ENCODE data around the gene APRT. TPM values are rescaled to one million over a fixed set of nuclear protein-coding genes. Genes with fewer than 3 reads are reported as not detected.

APRT gene
- total RNA-seq, 2 donors from 2014 or later = 200 to 230 TPM

DNA sequence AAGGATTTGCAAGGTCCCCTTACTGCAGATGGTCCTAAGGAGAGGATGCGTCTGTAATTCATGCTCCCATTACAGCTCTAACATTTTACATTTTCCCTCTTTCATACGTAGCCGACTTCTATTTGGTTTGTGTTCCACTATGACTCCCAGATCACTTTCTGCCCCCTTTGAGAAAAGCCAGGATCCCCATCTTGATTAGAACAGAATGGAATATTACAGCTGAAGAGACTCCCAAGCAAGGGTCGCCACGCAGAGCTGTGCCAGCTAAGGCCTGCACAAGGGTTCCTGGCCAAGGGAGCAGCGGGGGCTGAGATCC, 11.5 kb downstream of the APRT start:
- Mint-ChIP-seq H3K4me3 (no peak overlapping the region), H3K4me1 (no peaks in the 10 kb centered on the region), H3K36me3 (ENCODE audit: low read depth) (peaks cover 3% of the 10 kb centered on the region), H3K9me3 (no peaks in the 10 kb centered on the region), H3K27me3 (ENCODE audit: insufficient read depth) (peaks cover 3% of the 10 kb centered on the region), H3K27ac (no peak overlapping the region)
- no peaks in the 10 kb centered on the region for H3K36me3 ChIP-seq (ENCODE audit: control insufficient read depth, insufficient read depth, low read length)
- no peaks in the 10 kb centered on the region for H3K9me3 ChIP-seq (ENCODE audit: control insufficient read depth, low read length)
- TF ChIP-seq, protein P1, sequence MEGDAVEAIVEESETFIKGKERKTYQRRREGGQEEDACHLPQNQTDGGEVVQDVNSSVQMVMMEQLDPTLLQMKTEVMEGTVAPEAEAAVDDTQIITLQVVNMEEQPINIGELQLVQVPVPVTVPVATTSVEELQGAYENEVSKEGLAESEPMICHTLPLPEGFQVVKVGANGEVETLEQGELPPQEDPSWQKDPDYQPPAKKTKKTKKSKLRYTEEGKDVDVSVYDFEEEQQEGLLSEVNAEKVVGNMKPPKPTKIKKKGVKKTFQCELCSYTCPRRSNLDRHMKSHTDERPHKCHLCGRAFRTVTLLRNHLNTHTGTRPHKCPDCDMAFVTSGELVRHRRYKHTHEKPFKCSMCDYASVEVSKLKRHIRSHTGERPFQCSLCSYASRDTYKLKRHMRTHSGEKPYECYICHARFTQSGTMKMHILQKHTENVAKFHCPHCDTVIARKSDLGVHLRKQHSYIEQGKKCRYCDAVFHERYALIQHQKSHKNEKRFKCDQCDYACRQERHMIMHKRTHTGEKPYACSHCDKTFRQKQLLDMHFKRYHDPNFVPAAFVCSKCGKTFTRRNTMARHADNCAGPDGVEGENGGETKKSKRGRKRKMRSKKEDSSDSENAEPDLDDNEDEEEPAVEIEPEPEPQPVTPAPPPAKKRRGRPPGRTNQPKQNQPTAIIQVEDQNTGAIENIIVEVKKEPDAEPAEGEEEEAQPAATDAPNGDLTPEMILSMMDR (conservative IDR thresholded peaks at IDR 0.05) = no peak
- no peak overlapping the region for H3K9ac ChIP-seq (ENCODE audit: extremely low read depth, low read length, poor library complexity, severe bottlenecking)
- peaks cover under 1% of the 10 kb centered on the region for H3K4me1 ChIP-seq (ENCODE audit: control insufficient read depth, insufficient read depth, low read length)
- H3K27me3 ChIP-seq (ENCODE audit: control insufficient read depth, insufficient read depth, low read length, poor library complexity, severe bottlenecking) = no peaks in the 10 kb centered on the region
- no peak overlapping the region for H3K27ac ChIP-seq (ENCODE audit: low read depth, low read length)
- WGBS, 2 experiments (ENCODE audit: insufficient coverage in 1 of 2, insufficient read length in 1 of 2) = 86 to 92% methylated on average over 4 to 6 of the region's 6 CpGs
- DNase-seq = no peak
- H3K4me3 ChIP-seq (ENCODE audit: low read length) = no peak overlapping the region

DNA sequence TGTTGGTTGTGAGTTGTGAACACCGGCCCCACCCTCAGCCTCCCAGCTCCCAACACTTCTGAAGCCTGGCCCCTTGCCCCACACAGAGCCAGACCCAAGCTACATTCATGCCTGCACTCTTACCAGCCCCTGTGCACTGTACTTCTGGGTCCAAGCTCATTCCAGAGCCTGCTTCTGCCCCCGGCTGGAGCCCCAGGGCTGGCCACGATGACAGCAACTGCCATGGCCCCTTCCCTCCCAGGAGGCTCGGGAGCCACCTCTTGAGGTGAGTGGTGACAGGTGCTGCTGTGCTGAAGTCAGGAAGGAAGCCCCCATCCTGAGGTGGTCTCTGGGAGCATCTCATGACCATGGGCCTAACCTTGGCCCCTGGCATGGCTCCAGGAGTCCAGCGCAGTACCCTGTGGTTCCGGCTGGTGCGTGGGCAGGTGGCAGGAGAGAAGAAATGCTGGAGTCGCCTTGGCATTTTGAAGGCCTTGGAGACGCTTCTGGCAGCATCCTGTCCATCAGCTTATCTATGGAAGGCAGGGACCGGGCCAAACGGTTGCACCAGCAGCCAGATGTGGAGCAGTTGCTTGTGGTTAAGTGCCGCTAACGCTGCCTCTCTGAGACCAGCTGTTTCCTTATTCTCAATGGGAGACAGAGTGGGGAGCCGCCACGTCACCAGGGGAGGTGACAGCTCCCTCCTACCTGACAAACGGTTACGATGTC, 12.0 kb downstream of the APRT start:
- no peak overlapping the region for H3K27ac ChIP-seq (ENCODE audit: low read depth, low read length)
- peaks cover 3% of the 10 kb centered on the region for H3K27me3 Mint-ChIP-seq (ENCODE audit: insufficient read depth)
- TF ChIP-seq, protein P1 (conservative IDR thresholded peaks at IDR 0.05) = no peak
- H3K27ac Mint-ChIP-seq = no peak overlapping the region
- no peaks in the 10 kb centered on the region for H3K27me3 ChIP-seq (ENCODE audit: control insufficient read depth, insufficient read depth, low read length, poor library complexity, severe bottlenecking)
- WGBS, 2 experiments (ENCODE audit: insufficient coverage in 1 of 2, insufficient read length in 1 of 2) = 87 to 91% methylated on average over 14 to 17 of the region's 17 CpGs
- H3K4me1 ChIP-seq (ENCODE audit: control insufficient read depth, insufficient read depth, low read length) = no peaks in the 10 kb centered on the region
- H3K36me3 ChIP-seq (ENCODE audit: control insufficient read depth, insufficient read depth, low read length) = no peaks in the 10 kb centered on the region
- H3K36me3 Mint-ChIP-seq (ENCODE audit: low read depth) = peaks cover 3% of the 10 kb centered on the region
- no peaks in the 10 kb centered on the region for H3K9me3 ChIP-seq (ENCODE audit: control insufficient read depth, low read length)
- no peaks in the 10 kb centered on the region for H3K4me1 Mint-ChIP-seq
- no peak overlapping the region for H3K4me3 Mint-ChIP-seq
- no peak overlapping the region for H3K9ac ChIP-seq (ENCODE audit: extremely low read depth, low read length, poor library complexity, severe bottlenecking)
- H3K4me3 ChIP-seq (ENCODE audit: low read length) = no peak overlapping the region
- no peak for DNase-seq
- H3K9me3 Mint-ChIP-seq = no peaks in the 10 kb centered on the region

DNA sequence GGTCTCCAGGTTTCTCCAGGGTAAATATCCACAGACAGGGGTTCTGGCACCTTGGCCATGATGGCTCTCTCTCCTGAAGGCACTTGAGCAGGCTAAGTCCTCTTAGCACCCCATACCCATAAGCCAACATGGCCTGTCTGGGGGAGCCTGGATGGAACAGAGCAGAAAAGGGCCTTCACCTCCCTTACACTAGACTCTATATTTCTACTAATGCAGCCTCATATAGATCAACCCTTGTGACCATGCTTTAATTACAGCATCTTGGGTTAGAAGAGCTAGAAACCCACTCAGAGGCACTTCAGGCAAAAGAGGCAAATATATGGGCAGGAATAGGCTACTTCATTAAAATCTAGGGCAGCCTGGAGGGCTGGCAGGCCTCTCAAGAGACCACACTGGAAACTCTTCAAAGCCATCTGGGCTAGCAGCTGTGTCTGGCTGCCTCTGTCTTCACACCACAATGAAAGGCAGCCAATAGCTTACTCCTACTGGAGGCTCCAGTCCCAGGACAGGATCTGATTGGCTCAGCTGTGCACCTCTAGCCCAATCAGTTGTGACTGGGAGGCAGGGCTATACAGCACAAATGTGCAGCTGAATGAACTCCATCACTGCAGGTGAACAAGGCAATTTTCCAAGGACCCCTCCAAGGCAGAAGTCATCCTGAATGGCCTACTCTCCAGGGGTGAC, 12.8 kb downstream of the APRT start:
- Histone ChIP-seq H3K27me3 (ENCODE audit: control insufficient read depth, insufficient read depth, low read length, poor library complexity, severe bottlenecking) (no peaks in the 10 kb centered on the region), H3K27ac (ENCODE audit: low read depth, low read length) (no peak overlapping the region), H3K9ac (ENCODE audit: extremely low read depth, low read length, poor library complexity, severe bottlenecking) (no peak overlapping the region), H3K36me3 (ENCODE audit: control insufficient read depth, insufficient read depth, low read length) (no peaks in the 10 kb centered on the region), H3K4me3 (ENCODE audit: low read length) (no peak overlapping the region), H3K9me3 (ENCODE audit: control insufficient read depth, low read length) (no peaks in the 10 kb centered on the region), H3K4me1 (ENCODE audit: control insufficient read depth, insufficient read depth, low read length) (no peaks in the 10 kb centered on the region)
- no peak overlapping the region for H3K4me3 Mint-ChIP-seq
- TF ChIP-seq, protein P1 (conservative IDR thresholded peaks at IDR 0.05) = no peak
- peaks cover 3% of the 10 kb centered on the region for H3K27me3 Mint-ChIP-seq (ENCODE audit: insufficient read depth)
- H3K36me3 Mint-ChIP-seq (ENCODE audit: low read depth) = peaks cover 3% of the 10 kb centered on the region
- H3K27ac Mint-ChIP-seq = no peak overlapping the region
- H3K9me3 Mint-ChIP-seq = no peaks in the 10 kb centered on the region
- H3K4me1 Mint-ChIP-seq = no peaks in the 10 kb centered on the region
- DNase-seq = no peak

Data from endodermal cell (in vitro differentiated cells).